HepG2 (cell line): ENCODE results near the gene JKAMP. TPM values are rescaled to one million over a fixed set of nuclear protein-coding genes. Genes with fewer than 3 reads are reported as not detected.

Experiments
- ATAC-seq: fragments of 200-7000 bp; cut with Tn5 transposase; 3 replicates; pipeline ENCODE4 v1.9.1; 2020; ENCODE audit warnings: mild to moderate bottlenecking, moderate library complexity
- BruUV-seq: library from RNA; stranded (reverse); fragments of 400-500 nt; replicated peaks from 2 replicates; lab custom pipeline; 2021; lab: Mats Ljungman, UMichigan
- CTCF ChIA-PET: fragments of 300-600 bp; formaldehyde crosslinking; extraction: SDS; loops from one replicate; lab custom pipeline; 2021; ENCODE audit warnings: low total read pairs, inconsistent platforms, low intra/inter-chr PET ratio; lab: Yijun Ruan, JAX
- POLR2A ChIA-PET: fragments of 350-600 bp; sonication (Branson Sonifier 250); formaldehyde crosslinking; loops from one replicate; lab custom pipeline; 2020; ENCODE audit warnings: antibody characterized with exemption, inconsistent platforms; lab: Yijun Ruan, JAX
- DNase-seq: peaks from one replicate; pipeline ENCODE4 v3.0.0-alpha.2; 2015; ENCODE audit warnings: low spot score
- FAIRE-seq: peaks from 3 replicates; lab custom pipeline; 2011; peaks lifted over from hg19 to GRCh38; lab: Jason Lieb, UNC
- H2AFZ ChIP-seq: one replicate; pipeline ENCODE4 v1.6.1; 2011; ENCODE audit warnings: low read length, inconsistent platforms
- H3K27ac ChIP-seq: fragments of 300-600 bp; 3 replicates; pipeline ENCODE4 v1.8.0; 2011; ENCODE audit warnings: mixed run types, mild to moderate bottlenecking, mixed read lengths, low read length, inconsistent platforms; ENCODE audit not compliant: insufficient read depth; ENCODE audit errors: extremely low read length
- H3K27me3 ChIP-seq, 2 experiments: fragments of 200-600 bp in 1 of 2; 2 replicates in 1 of 2; 3 replicates in 1 of 2; pipeline versions ENCODE4 v1.6.0 to v1.8.0; 2011; ENCODE audit warnings: low read length in 2 of 2, mild to moderate bottlenecking in 2 of 2, moderate library complexity in 2 of 2, inconsistent platforms in 1 of 2; ENCODE audit not compliant: insufficient read depth in 2 of 2, control insufficient read depth in 1 of 2
- H3K36me3 ChIP-seq, 2 experiments: fragments of 200-600 bp in 1 of 2; replicated peaks in 1 of 2; 2 replicates in 1 of 2; 3 replicates in 1 of 2; pipeline versions ENCODE4 v1.5.1 to v1.8.0; 2011; ENCODE audit warnings: low read length in 2 of 2, inconsistent platforms in 1 of 2; ENCODE audit not compliant: insufficient read depth in 2 of 2, control insufficient read depth in 1 of 2
- H3K4me1 ChIP-seq: 2 replicates; pipeline ENCODE4 v1.5.1; 2012; ENCODE audit warnings: low read length, inconsistent platforms; ENCODE audit not compliant: insufficient read depth
- H3K4me2 ChIP-seq: 2 replicates; pipeline ENCODE4 v1.6.0; 2011; ENCODE audit warnings: low read depth, low read length, inconsistent platforms
- H3K4me3 ChIP-seq, 3 experiments: fragments of 200-600 bp in 1 of 3; sonication (generic), shearing (Covaris generic) in 1 of 3; replicated peaks in 1 of 3; 2 replicates each; pipeline ENCODE4 v1.5.1; 2011 to 2016; ENCODE audit warnings: low read length in 3 of 3, inconsistent platforms in 2 of 3, low read depth in 2 of 3, mild to moderate bottlenecking in 2 of 3, control low read depth in 1 of 3, mixed read lengths in 1 of 3; ENCODE audit not compliant: insufficient read depth in 1 of 3
- H3K79me2 ChIP-seq: one replicate; pipeline ENCODE4 v1.6.1; 2011; ENCODE audit warnings: low read length, inconsistent platforms; ENCODE audit not compliant: insufficient read depth
- H3K9ac ChIP-seq: 2 replicates; pipeline ENCODE4 v1.6.0; 2011; ENCODE audit warnings: mild to moderate bottlenecking, low read depth, low read length, inconsistent platforms; ENCODE audit not compliant: insufficient read depth
- H3K9me3 ChIP-seq: 2 replicates; pipeline ENCODE4 v1.5.1; 2012; ENCODE audit warnings: mild to moderate bottlenecking, low read length
- H4K20me1 ChIP-seq: 2 replicates; pipeline ENCODE4 v1.6.0; 2011; ENCODE audit warnings: inconsistent platforms, mild to moderate bottlenecking, low read length, moderate library complexity; ENCODE audit not compliant: insufficient read depth
- BHLHE40 ChIP-seq: IDR thresholded peaks from 2 replicates; pipeline ENCODE4 v1.6.1; 2011; ENCODE audit warnings: low read length, improper control_type of control experiment
- CHCHD3 ChIP-seq: sonication (generic); formaldehyde crosslinking; IDR thresholded peaks from 2 replicates; pipeline ENCODE4 v1.8.0; 2022; ENCODE audit warnings: mild to moderate bottlenecking, missing genetic modification reagents, moderate library complexity
- NFE2L1 ChIP-seq: sonication (generic); formaldehyde crosslinking; IDR thresholded peaks from 2 replicates; pipeline ENCODE4 v1.4.0; 2020; ENCODE audit warnings: missing genetic modification reagents, mild to moderate bottlenecking, borderline replicate concordance
- SIN3A ChIP-seq: IDR thresholded peaks from 2 replicates; pipeline ENCODE4 v1.6.1; 2011; ENCODE audit warnings: low read depth, mild to moderate bottlenecking, control low read depth, low read length, borderline replicate concordance
- SRSF9 ChIP-seq: fragments of 200-400 bp; formaldehyde crosslinking; IDR thresholded peaks from 2 replicates; pipeline ENCODE4 v1.6.1; 2018; ENCODE audit warnings: borderline replicate concordance, mild to moderate bottlenecking, low read depth, low read length; ENCODE audit not compliant: insufficient read depth, poor library complexity, severe bottlenecking
- STAG1 ChIP-seq: sonication (generic); formaldehyde crosslinking; IDR thresholded peaks from 2 replicates; pipeline ENCODE4 v1.4.0; 2020; ENCODE audit warnings: missing genetic modification reagents
- ZMAT3 ChIP-seq: sonication (generic); formaldehyde crosslinking; conservative IDR thresholded peaks from 2 replicates; pipeline ENCODE4 v1.7.0; 2021; ENCODE audit warnings: missing genetic modification reagents
- ZNF772 ChIP-seq: sonication (generic); formaldehyde crosslinking; IDR thresholded peaks from 2 replicates; pipeline ENCODE4 v1.5.0; 2020; ENCODE audit warnings: mild to moderate bottlenecking, missing genetic modification reagents
- WGBS: methylation state at CpG from one replicate; pipeline ENCODE4 v1.1.6; 2017; ENCODE audit warnings: low lambda C conversion rate; 5-methylcytosine and 5-hydroxymethylcytosine counted together
- in situ Hi-C: cut with HindIII; loops from 2 replicates; pipeline ENCODE4 v1.10.0; 2017; ENCODE audit warnings: low pct_unique_long_range_greater_than_20kb; ENCODE audit not compliant: extremely low pct_ligation_motif_present
- intact Hi-C: fragments of 100-400 bp; cut with micrococcal nuclease; formaldehyde crosslinking; loops from one replicate; pipeline ENCODE4 v1.10.0; 2022; ENCODE audit not compliant: unreplicated experiment
- polyA plus RNA-seq, 8 experiments: library from polyadenylated mRNA; depleted of rRNA in 3 of 8; stranded (reverse) in 7 of 8; unstranded in 1 of 8; fragments of >200 nt; fragmentation: Illumina TruSeq in 4 of 8; extraction: Trizol in 4 of 8; gene quantifications; 2 replicates each; pipeline versions ENCODE4 v1.2.1 to v1.2.3, GENCODE V29; 2011 to 2016; ENCODE audit warnings: low read depth in 4 of 8, missing spikeins in 1 of 8, mixed read lengths in 1 of 8; ENCODE audit not compliant: insufficient read depth in 1 of 8
- total RNA-seq, 5 experiments: library from RNA; depleted of rRNA; stranded (reverse); fragments of >200 nt; fragmentation: Illumina TruSeq; extraction: Trizol; gene quantifications; 2 replicates each; pipeline ENCODE4 v1.2.3, GENCODE V29; 2016; ENCODE audit warnings: low read depth in 1 of 5
- TF ChIP-seq, protein P1 (sequence below): sonication (generic); formaldehyde crosslinking; conservative IDR thresholded peaks from 2 replicates; pipeline ENCODE4 v1.8.0; 2022; ENCODE audit warnings: missing genetic modification reagents
- TF ChIP-seq, protein P2 (sequence below): sonication (generic); formaldehyde crosslinking; IDR thresholded peaks from 2 replicates; pipeline ENCODE4 v1.9.0; 2021; ENCODE audit warnings: missing genetic modification reagents, borderline replicate concordance
- TF ChIP-seq, protein P3 (sequence below): sonication (generic); formaldehyde crosslinking; IDR thresholded peaks from 2 replicates; pipeline ENCODE4 v1.4.0; 2020; ENCODE audit warnings: missing genetic modification reagents
- TF ChIP-seq, protein P4 (sequence below): sonication (generic); formaldehyde crosslinking; IDR thresholded peaks from 2 replicates; pipeline ENCODE4 v1.8.0; 2023; ENCODE audit warnings: mild to moderate bottlenecking, missing genetic modification reagents
- TF ChIP-seq, protein P5 (sequence below): sonication (generic); IDR thresholded peaks from 2 replicates; pipeline ENCODE4 v1.6.1; 2016; ENCODE audit warnings: low read depth, borderline replicate concordance
- TF ChIP-seq, protein P6 (sequence below): sonication (generic); formaldehyde crosslinking; IDR thresholded peaks from 2 replicates; pipeline ENCODE4 v1.5.1; 2020; ENCODE audit warnings: mild to moderate bottlenecking, moderate library complexity, missing genetic modification reagents

JKAMP gene
- total and polyA plus RNA-seq, 2 of the 13 experiments (the other 11 are each of a cell fraction or from before 2014, with no cell fraction given), result 56.4 to 135 TPM

DNA sequence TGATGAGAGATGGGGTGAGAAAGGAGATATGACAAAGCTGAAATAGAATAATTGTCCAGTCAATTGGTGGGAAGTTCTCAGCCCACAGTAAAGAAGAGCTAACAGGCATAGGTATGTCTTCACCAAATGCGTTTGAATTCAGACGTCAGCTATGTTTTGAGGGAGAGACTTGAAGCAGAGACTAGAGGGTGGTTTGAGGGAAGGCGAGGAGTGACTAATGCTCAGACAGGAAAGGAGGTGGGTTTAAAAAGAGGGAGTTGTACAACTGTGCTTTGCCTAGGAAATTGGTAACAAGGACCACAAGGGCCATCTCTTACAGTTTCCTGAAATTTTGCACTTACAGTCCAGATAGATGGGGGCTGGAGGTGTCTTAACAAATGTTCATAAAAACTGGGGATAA is 6.4 kb downstream of the JKAMP start:
- intact Hi-C loops, result no loop called here
- ATAC-seq, result no peak
- Histone ChIP-seq H3K4me1 (peaks cover 9% of the 10 kb centered on the region), H3K9me3 (no peaks in the 10 kb centered on the region), H3K79me2 (peaks cover 9% of the 10 kb centered on the region), H4K20me1 (no peaks in the 10 kb centered on the region), H2AFZ (no peak overlapping the region), H3K36me3 (peaks cover 15 to 43% of the 10 kb centered on the region in 2 experiments; a peak in 4 of 5 replicates), H3K4me2 (no peak overlapping the region), H3K9ac (no peak overlapping the region), H3K27me3 (no peaks in the 10 kb centered on the region), H3K27ac (no peak overlapping the region), H3K4me3 (no peak overlapping the region)
- DNase-seq, result no peak
- WGBS, result 97% methylated on average over 3 of the region's 3 CpGs
- in situ Hi-C loops, result no loop called here
- ChIA-PET CTCF (no interaction called here), POLR2A (no interaction called here)
- FAIRE-seq, result no peak
- BruUV-seq, result no TSS peak
- no peak for TF ChIP-seq ZNF772 (CRISPR knock-in tag)
- TF ChIP-seq, protein P1, sequence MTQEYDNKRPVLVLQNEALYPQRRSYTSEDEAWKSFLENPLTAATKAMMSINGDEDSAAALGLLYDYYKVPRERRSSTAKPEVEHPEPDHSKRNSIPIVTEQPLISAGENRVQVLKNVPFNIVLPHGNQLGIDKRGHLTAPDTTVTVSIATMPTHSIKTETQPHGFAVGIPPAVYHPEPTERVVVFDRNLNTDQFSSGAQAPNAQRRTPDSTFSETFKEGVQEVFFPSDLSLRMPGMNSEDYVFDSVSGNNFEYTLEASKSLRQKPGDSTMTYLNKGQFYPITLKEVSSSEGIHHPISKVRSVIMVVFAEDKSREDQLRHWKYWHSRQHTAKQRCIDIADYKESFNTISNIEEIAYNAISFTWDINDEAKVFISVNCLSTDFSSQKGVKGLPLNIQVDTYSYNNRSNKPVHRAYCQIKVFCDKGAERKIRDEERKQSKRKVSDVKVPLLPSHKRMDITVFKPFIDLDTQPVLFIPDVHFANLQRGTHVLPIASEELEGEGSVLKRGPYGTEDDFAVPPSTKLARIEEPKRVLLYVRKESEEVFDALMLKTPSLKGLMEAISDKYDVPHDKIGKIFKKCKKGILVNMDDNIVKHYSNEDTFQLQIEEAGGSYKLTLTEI, result no peak
- no peak for TF ChIP-seq CHCHD3 (CRISPR knock-in tag)
- TF ChIP-seq, protein P2, sequence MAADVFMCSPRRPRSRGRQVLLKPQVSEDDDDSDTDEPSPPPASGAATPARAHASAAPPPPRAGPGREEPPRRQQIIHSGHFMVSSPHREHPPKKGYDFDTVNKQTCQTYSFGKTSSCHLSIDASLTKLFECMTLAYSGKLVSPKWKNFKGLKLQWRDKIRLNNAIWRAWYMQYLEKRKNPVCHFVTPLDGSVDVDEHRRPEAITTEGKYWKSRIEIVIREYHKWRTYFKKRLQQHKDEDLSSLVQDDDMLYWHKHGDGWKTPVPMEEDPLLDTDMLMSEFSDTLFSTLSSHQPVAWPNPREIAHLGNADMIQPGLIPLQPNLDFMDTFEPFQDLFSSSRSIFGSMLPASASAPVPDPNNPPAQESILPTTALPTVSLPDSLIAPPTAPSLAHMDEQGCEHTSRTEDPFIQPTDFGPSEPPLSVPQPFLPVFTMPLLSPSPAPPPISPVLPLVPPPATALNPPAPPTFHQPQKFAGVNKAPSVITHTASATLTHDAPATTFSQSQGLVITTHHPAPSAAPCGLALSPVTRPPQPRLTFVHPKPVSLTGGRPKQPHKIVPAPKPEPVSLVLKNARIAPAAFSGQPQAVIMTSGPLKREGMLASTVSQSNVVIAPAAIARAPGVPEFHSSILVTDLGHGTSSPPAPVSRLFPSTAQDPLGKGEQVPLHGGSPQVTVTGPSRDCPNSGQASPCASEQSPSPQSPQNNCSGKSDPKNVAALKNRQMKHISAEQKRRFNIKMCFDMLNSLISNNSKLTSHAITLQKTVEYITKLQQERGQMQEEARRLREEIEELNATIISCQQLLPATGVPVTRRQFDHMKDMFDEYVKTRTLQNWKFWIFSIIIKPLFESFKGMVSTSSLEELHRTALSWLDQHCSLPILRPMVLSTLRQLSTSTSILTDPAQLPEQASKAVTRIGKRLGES (CRISPR knock-in tag), result no peak
- TF ChIP-seq, protein P3, sequence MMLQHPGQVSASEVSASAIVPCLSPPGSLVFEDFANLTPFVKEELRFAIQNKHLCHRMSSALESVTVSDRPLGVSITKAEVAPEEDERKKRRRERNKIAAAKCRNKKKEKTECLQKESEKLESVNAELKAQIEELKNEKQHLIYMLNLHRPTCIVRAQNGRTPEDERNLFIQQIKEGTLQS (CRISPR knock-in tag), result no peak
- TF ChIP-seq ZMAT3 (CRISPR knock-in tag), result no peak
- no peak for TF ChIP-seq SIN3A
- TF ChIP-seq, protein P4, sequence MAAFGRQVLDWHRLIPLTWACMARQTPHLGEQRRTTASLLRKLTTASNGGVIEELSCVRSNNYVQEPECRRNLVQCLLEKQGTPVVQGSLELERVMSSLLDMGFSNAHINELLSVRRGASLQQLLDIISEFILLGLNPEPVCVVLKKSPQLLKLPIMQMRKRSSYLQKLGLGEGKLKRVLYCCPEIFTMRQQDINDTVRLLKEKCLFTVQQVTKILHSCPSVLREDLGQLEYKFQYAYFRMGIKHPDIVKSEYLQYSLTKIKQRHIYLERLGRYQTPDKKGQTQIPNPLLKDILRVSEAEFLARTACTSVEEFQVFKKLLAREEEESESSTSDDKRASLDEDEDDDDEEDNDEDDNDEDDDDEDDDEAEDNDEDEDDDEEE, result no peak
- no peak for TF ChIP-seq SRSF9
- TF ChIP-seq BHLHE40, result no peak
- TF ChIP-seq, protein P5, sequence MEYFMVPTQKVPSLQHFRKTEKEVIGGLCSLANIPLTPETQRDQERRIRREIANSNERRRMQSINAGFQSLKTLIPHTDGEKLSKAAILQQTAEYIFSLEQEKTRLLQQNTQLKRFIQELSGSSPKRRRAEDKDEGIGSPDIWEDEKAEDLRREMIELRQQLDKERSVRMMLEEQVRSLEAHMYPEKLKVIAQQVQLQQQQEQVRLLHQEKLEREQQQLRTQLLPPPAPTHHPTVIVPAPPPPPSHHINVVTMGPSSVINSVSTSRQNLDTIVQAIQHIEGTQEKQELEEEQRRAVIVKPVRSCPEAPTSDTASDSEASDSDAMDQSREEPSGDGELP, result no peak
- TF ChIP-seq NFE2L1 (CRISPR knock-in tag), result no peak
- TF ChIP-seq, protein P6, sequence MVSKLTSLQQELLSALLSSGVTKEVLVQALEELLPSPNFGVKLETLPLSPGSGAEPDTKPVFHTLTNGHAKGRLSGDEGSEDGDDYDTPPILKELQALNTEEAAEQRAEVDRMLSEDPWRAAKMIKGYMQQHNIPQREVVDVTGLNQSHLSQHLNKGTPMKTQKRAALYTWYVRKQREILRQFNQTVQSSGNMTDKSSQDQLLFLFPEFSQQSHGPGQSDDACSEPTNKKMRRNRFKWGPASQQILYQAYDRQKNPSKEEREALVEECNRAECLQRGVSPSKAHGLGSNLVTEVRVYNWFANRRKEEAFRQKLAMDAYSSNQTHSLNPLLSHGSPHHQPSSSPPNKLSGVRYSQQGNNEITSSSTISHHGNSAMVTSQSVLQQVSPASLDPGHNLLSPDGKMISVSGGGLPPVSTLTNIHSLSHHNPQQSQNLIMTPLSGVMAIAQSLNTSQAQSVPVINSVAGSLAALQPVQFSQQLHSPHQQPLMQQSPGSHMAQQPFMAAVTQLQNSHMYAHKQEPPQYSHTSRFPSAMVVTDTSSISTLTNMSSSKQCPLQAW (CRISPR knock-in tag), result no peak
- no peak for TF ChIP-seq STAG1
